ENCODE data around the gene RPS17. TPM values are rescaled to one million over a fixed set of nuclear protein-coding genes. Genes with fewer than 3 reads are reported as not detected.

Gene RPS17
- total RNA-seq, 1 experiment from 2014 or later: 1,992 TPM

- BruUV-seq (replicated peaks): no TSS peak
- intact Hi-C loops (cut with micrococcal nuclease; ENCODE audit: unreplicated experiment): loop anchor here (1.0 to 2.0 kb wide), 2 partner anchors 26 to 242 kb away; partner anchors contain the start of genes RPS17 and WHAMM
- Histone ChIP-seq H3K36me3 (ENCODE audit: control insufficient read depth, insufficient read depth, low read length) (no peaks in the 10 kb centered on the region), H3K4me3 (ENCODE audit: low read depth, low read length) (no peak overlapping the region), H3K27me3 (replicated peaks; ENCODE audit: control insufficient read depth, insufficient read depth, low read length) (no peaks in the 10 kb centered on the region), H3K9me3 (no peaks in the 10 kb centered on the region), H3K4me1 (peaks cover 18% of the 10 kb centered on the region)
- ChIA-PET POLR2A (interaction anchor here (1.0 to 1.7 kb wide), 2 partner anchors 24 to 26 kb away, joined by 3 to 13 read pairs; partner anchors contain the start of gene RPS17), CTCF (interaction anchor here (1.0 kb wide), 1 partner anchor 27 kb away, joined by 5 read pairs; the partner anchor contains the start of gene RPS17)
- H3K27me3 Mint-ChIP-seq (ENCODE audit: insufficient read depth, unreplicated experiment): no peaks in the 10 kb centered on the region
- no peaks in the 10 kb centered on the region for H3K9me3 Mint-ChIP-seq (ENCODE audit: unreplicated experiment)
- peak overlapping the region; percentile 97 for H3K27ac Mint-ChIP-seq (ENCODE audit: unreplicated experiment)
- TF ChIP-seq CTCF (IDR thresholded peaks at IDR 0.05; ENCODE audit: insufficient read depth in 1 of 2, low read depth in 1 of 2, low read length in 1 of 2, severe bottlenecking in 1 of 2, unreplicated experiment in 1 of 2): no peak
- H3K4me3 Mint-ChIP-seq (ENCODE audit: unreplicated experiment): peak overlapping the region; percentile 45
- peaks cover 31% of the 10 kb centered on the region for H3K4me1 Mint-ChIP-seq (ENCODE audit: low read depth, unreplicated experiment)
- DNase-seq: peak; percentile 40 to 63
- H3K36me3 Mint-ChIP-seq (ENCODE audit: insufficient read depth, unreplicated experiment): peaks cover 11% of the 10 kb centered on the region
Observed at GRCh38 chr15:82566690-82567089, 26.4 kb upstream of the RPS17 start.

- Histone ChIP-seq H3K4me3 (ENCODE audit: low read depth, low read length) (no peak overlapping the region), H3K4me1 (no peaks in the 10 kb centered on the region; the same call in 1 of the 2 replicates), H3K27me3 (replicated peaks; ENCODE audit: control insufficient read depth, insufficient read depth, low read length) (no peaks in the 10 kb centered on the region; the same call in 1 of the 2 replicates), H3K9me3 (no peaks in the 10 kb centered on the region), H3K36me3 (ENCODE audit: control insufficient read depth, insufficient read depth, low read length) (no peaks in the 10 kb centered on the region)
- POLR2A ChIA-PET: no interaction called here
- BruUV-seq (replicated peaks): no TSS peak
- DNase-seq: no peak
- Mint-ChIP-seq H3K4me3 (ENCODE audit: unreplicated experiment) (no peak overlapping the region), H3K27ac (ENCODE audit: unreplicated experiment) (no peak overlapping the region), H3K9me3 (ENCODE audit: unreplicated experiment) (no peaks in the 10 kb centered on the region), H3K27me3 (ENCODE audit: insufficient read depth, unreplicated experiment) (no peaks in the 10 kb centered on the region), H3K36me3 (ENCODE audit: insufficient read depth, unreplicated experiment) (no peaks in the 10 kb centered on the region), H3K4me1 (ENCODE audit: low read depth, unreplicated experiment) (peaks cover 20% of the 10 kb centered on the region)
- no peak for TF ChIP-seq CTCF (IDR thresholded peaks at IDR 0.05; ENCODE audit: insufficient read depth in 1 of 2, low read depth in 1 of 2, low read length in 1 of 2, severe bottlenecking in 1 of 2, unreplicated experiment in 1 of 2)
- intact Hi-C loops (cut with micrococcal nuclease; ENCODE audit: unreplicated experiment): no loop called here
- CTCF ChIA-PET: no interaction called here
Observed at GRCh38 chr15:82558502-82558901, 18.2 kb upstream of the RPS17 start.

GRCh38 chr15:82556315-82557035, 16.2 kb upstream of the RPS17 start:
- Mint-ChIP-seq H3K4me1 (ENCODE audit: low read depth, unreplicated experiment) (peaks cover 10% of the 10 kb centered on the region), H3K27me3 (ENCODE audit: insufficient read depth, unreplicated experiment) (no peaks in the 10 kb centered on the region), H3K9me3 (ENCODE audit: unreplicated experiment) (no peaks in the 10 kb centered on the region), H3K36me3 (ENCODE audit: insufficient read depth, unreplicated experiment) (no peaks in the 10 kb centered on the region), H3K4me3 (ENCODE audit: unreplicated experiment) (no peak overlapping the region), H3K27ac (ENCODE audit: unreplicated experiment) (no peak overlapping the region)
- DNase-seq: no peak
- Histone ChIP-seq H3K9me3 (no peaks in the 10 kb centered on the region), H3K4me1 (no peaks in the 10 kb centered on the region; the same call in 1 of the 2 replicates), H3K27me3 (replicated peaks; ENCODE audit: control insufficient read depth, insufficient read depth, low read length) (no peaks in the 10 kb centered on the region; the same call in 1 of the 2 replicates), H3K36me3 (ENCODE audit: control insufficient read depth, insufficient read depth, low read length) (no peaks in the 10 kb centered on the region), H3K4me3 (ENCODE audit: low read depth, low read length) (no peak overlapping the region)
- CTCF ChIA-PET: no interaction called here
- intact Hi-C loops (cut with micrococcal nuclease; ENCODE audit: unreplicated experiment): no loop called here
- no TSS peak for BruUV-seq (replicated peaks)
- POLR2A ChIA-PET: no interaction called here
- TF ChIP-seq CTCF (IDR thresholded peaks at IDR 0.05; ENCODE audit: insufficient read depth in 1 of 2, low read depth in 1 of 2, low read length in 1 of 2, severe bottlenecking in 1 of 2, unreplicated experiment in 1 of 2): no peak
